ENCODE results near the gene SLC38A11. TPM values are rescaled to one million over a fixed set of nuclear protein-coding genes. Genes with fewer than 3 reads are reported as not detected.
A peak's percentile ranks its signal among the peaks of the same experiment; 100 is the strongest.

The SLC38A11 gene
- total and polyA plus RNA-seq, 2 of the 13 experiments (the other 11 are each of a cell fraction or from before 2014, with no cell fraction given) = 14.0 to 14.3 TPM

- TF ChIP-seq, protein P1, sequence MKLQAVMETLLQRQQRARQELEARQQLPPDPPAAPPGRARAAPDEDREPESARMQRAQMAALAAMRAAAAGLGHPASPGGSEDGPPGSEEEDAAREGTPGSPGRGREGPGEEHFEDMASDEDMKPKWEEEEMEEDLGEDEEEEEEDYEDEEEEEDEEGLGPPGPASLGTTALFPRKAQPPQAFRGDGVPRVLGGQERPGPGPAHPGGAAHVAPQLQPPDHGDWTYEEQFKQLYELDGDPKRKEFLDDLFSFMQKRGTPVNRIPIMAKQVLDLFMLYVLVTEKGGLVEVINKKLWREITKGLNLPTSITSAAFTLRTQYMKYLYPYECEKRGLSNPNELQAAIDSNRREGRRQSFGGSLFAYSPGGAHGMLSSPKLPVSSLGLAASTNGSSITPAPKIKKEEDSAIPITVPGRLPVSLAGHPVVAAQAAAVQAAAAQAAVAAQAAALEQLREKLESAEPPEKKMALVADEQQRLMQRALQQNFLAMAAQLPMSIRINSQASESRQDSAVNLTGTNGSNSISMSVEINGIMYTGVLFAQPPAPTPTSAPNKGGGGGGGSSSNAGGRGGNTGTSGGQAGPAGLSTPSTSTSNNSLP (IDR thresholded peaks at IDR 0.05; ENCODE audit: low read depth, low read length) = peak; percentile 88
- TF ChIP-seq RCOR2 (CRISPR knock-in tag; IDR thresholded peaks at IDR 0.05) (peak; percentile 94), JUNB (CRISPR knock-in tag; IDR thresholded peaks at IDR 0.05; ENCODE audit: borderline replicate concordance) (no peak), SIN3B (IDR thresholded peaks at IDR 0.05; ENCODE audit: low read length) (no peak), TERF1 (CRISPR knock-in tag; IDR thresholded peaks at IDR 0.05) (no peak), ZNF256 (CRISPR knock-in tag; conservative IDR thresholded peaks at IDR 0.05) (no peak), PAXIP1 (CRISPR knock-in tag; conservative IDR thresholded peaks at IDR 0.05) (peak; percentile 98), THRA (CRISPR knock-in tag; IDR thresholded peaks at IDR 0.05; ENCODE audit: borderline replicate concordance) (peak; percentile 90), ZBTB3 (CRISPR knock-in tag; IDR thresholded peaks at IDR 0.05; ENCODE audit: borderline replicate concordance, low read depth) (no peak), ZNF841 (CRISPR knock-in tag; IDR thresholded peaks at IDR 0.05; ENCODE audit: borderline replicate concordance) (no peak), ZNF34 (CRISPR knock-in tag; IDR thresholded peaks at IDR 0.05; ENCODE audit: borderline replicate concordance) (no peak), GTF2F1 (IDR thresholded peaks at IDR 0.05; ENCODE audit: low read length) (no peak)
- TF ChIP-seq, protein P2, sequence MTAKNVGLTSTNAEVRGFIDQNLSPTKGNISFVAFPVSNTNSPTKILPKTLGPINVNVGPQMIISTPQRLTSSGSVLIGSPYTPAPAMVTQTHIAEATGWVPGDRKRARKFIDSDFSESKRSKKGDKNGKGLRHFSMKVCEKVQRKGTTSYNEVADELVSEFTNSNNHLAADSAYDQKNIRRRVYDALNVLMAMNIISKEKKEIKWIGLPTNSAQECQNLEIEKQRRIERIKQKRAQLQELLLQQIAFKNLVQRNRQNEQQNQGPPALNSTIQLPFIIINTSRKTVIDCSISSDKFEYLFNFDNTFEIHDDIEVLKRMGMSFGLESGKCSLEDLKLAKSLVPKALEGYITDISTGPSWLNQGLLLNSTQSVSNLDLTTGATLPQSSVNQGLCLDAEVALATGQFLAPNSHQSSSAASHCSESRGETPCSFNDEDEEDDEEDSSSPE (CRISPR knock-in tag; IDR thresholded peaks at IDR 0.05) = no peak
- TF ChIP-seq, protein P3, sequence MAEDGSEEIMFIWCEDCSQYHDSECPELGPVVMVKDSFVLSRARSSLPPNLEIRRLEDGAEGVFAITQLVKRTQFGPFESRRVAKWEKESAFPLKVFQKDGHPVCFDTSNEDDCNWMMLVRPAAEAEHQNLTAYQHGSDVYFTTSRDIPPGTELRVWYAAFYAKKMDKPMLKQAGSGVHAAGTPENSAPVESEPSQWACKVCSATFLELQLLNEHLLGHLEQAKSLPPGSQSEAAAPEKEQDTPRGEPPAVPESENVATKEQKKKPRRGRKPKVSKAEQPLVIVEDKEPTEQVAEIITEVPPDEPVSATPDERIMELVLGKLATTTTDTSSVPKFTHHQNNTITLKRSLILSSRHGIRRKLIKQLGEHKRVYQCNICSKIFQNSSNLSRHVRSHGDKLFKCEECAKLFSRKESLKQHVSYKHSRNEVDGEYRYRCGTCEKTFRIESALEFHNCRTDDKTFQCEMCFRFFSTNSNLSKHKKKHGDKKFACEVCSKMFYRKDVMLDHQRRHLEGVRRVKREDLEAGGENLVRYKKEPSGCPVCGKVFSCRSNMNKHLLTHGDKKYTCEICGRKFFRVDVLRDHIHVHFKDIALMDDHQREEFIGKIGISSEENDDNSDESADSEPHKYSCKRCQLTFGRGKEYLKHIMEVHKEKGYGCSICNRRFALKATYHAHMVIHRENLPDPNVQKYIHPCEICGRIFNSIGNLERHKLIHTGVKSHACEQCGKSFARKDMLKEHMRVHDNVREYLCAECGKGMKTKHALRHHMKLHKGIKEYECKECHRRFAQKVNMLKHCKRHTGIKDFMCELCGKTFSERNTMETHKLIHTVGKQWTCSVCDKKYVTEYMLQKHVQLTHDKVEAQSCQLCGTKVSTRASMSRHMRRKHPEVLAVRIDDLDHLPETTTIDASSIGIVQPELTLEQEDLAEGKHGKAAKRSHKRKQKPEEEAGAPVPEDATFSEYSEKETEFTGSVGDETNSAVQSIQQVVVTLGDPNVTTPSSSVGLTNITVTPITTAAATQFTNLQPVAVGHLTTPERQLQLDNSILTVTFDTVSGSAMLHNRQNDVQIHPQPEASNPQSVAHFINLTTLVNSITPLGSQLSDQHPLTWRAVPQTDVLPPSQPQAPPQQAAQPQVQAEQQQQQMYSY (CRISPR knock-in tag; IDR thresholded peaks at IDR 0.05) = no peak
- TF ChIP-seq, protein P4, sequence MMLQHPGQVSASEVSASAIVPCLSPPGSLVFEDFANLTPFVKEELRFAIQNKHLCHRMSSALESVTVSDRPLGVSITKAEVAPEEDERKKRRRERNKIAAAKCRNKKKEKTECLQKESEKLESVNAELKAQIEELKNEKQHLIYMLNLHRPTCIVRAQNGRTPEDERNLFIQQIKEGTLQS (CRISPR knock-in tag; IDR thresholded peaks at IDR 0.05) = peak; percentile 94
Observed at GRCh38 chr2:164887434-164888144, 67.7 kb downstream of the SLC38A11 start (continued).

Data from HepG2 (cell line).